Osteocyte (in vitro differentiated cells): ENCODE data around the gene KLHL25. TPM values are rescaled to one million over a fixed set of nuclear protein-coding genes. Genes with fewer than 3 reads are reported as not detected.

Experiments
- DNase-seq: peaks from one replicate; pipeline ENCODE4 v3.0.0; 2021; ENCODE audit warnings: mixed read lengths; ENCODE audit not compliant: unreplicated experiment; ENCODE audit errors: extremely low spot score
- H3K27ac Mint-ChIP-seq: one replicate; pipeline ENCODE4 v1.8.0; 2021; ENCODE audit warnings: mild to moderate bottlenecking, mixed read lengths; ENCODE audit not compliant: unreplicated experiment
- H3K27me3 Mint-ChIP-seq: one replicate; pipeline ENCODE4 v1.8.0; 2021; ENCODE audit warnings: mixed read lengths; ENCODE audit not compliant: unreplicated experiment
- H3K36me3 Mint-ChIP-seq: one replicate; pipeline ENCODE4 v1.8.0; 2021; ENCODE audit warnings: mixed read lengths; ENCODE audit not compliant: unreplicated experiment
- H3K4me1 Mint-ChIP-seq: one replicate; pipeline ENCODE4 v1.8.0; 2021; ENCODE audit warnings: mixed read lengths; ENCODE audit not compliant: unreplicated experiment
- H3K4me3 Mint-ChIP-seq: one replicate; pipeline ENCODE4 v1.8.0; 2021; ENCODE audit warnings: mild to moderate bottlenecking, moderate library complexity, mixed read lengths; ENCODE audit not compliant: unreplicated experiment
- H3K9me3 Mint-ChIP-seq: one replicate; pipeline ENCODE4 v1.8.0; 2021; ENCODE audit warnings: mixed read lengths; ENCODE audit not compliant: unreplicated experiment
- CTCF ChIP-seq: fragments of 200-600 bp; sonication (generic); IDR thresholded peaks from 2 replicates; pipeline ENCODE4 v1.5.0; 2021; ENCODE audit warnings: antibody characterized with exemption, mild to moderate bottlenecking, moderate library complexity
- total RNA-seq: library from RNA; stranded (reverse); gene quantifications from 2 replicates; pipeline ENCODE4 v1.2.1, GENCODE V29; 2021

Gene KLHL25
- total RNA-seq, 1 donor from 2014 or later = 3.6 TPM

DNA sequence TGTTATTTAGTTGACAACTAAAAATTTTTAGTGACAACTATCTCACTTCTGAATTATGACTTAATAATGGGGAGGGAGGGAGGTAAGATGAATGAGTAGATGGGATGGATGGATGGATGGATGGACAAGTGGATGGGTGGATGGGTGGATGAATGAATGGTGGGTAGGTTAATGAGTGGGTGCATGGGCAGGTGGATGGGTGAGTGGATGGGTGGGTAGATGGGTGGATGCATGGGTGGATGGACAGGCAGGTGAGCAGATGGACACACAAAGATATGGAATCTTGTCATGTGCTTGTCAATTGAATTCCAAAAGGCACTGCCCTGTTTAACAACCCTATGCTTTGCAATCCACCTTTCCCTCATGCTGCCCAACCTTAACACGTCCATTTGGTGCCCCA, 41.5 kb downstream of the KLHL25 start:
- Mint-ChIP-seq H3K36me3 (peaks cover 14% of the 10 kb centered on the region), H3K4me3 (no peak overlapping the region), H3K27ac (no peak overlapping the region), H3K9me3 (no peaks in the 10 kb centered on the region), H3K27me3 (no peaks in the 10 kb centered on the region), H3K4me1 (peaks cover 4% of the 10 kb centered on the region)
- no peak for TF ChIP-seq CTCF
- DNase-seq = no peak

DNA sequence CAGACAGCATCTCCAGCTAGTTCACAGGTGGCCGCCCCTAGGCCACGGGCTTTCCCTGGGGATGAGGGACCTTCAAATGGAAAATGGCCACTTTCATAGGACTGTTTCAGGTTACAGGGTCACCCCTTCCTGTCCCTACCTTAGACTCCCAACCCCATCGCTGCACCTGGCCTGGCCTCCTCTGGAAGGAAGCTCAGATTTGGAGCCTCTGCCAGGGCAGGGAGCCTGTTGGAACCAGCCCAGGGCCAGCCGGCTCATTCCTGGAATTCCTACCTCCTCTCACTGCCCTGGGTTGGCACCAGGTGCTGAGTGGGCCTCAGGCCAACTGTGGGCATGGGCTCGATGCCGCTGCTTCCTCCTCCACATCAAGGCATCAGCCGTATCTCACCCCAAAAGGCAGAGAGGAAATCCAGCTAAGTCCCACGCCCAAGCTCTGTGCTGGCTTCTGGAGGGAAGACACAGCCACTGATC, 42.2 kb downstream of the KLHL25 start:
- Mint-ChIP-seq H3K27ac (no peak overlapping the region), H3K36me3 (peaks cover 15% of the 10 kb centered on the region), H3K4me1 (peaks cover 4% of the 10 kb centered on the region), H3K4me3 (no peak overlapping the region), H3K27me3 (no peaks in the 10 kb centered on the region), H3K9me3 (no peaks in the 10 kb centered on the region)
- TF ChIP-seq CTCF = no peak
- DNase-seq = no peak

GRCh38 chr15:85752124-85752475, 42.6 kb downstream of the KLHL25 start:
- peaks cover 4% of the 10 kb centered on the region for H3K4me1 Mint-ChIP-seq
- H3K9me3 Mint-ChIP-seq = no peaks in the 10 kb centered on the region
- no peaks in the 10 kb centered on the region for H3K27me3 Mint-ChIP-seq
- TF ChIP-seq CTCF = no peak
- H3K36me3 Mint-ChIP-seq = peaks cover 18% of the 10 kb centered on the region
- no peak overlapping the region for H3K27ac Mint-ChIP-seq
- DNase-seq = no peak
- H3K4me3 Mint-ChIP-seq = no peak overlapping the region

DNA sequence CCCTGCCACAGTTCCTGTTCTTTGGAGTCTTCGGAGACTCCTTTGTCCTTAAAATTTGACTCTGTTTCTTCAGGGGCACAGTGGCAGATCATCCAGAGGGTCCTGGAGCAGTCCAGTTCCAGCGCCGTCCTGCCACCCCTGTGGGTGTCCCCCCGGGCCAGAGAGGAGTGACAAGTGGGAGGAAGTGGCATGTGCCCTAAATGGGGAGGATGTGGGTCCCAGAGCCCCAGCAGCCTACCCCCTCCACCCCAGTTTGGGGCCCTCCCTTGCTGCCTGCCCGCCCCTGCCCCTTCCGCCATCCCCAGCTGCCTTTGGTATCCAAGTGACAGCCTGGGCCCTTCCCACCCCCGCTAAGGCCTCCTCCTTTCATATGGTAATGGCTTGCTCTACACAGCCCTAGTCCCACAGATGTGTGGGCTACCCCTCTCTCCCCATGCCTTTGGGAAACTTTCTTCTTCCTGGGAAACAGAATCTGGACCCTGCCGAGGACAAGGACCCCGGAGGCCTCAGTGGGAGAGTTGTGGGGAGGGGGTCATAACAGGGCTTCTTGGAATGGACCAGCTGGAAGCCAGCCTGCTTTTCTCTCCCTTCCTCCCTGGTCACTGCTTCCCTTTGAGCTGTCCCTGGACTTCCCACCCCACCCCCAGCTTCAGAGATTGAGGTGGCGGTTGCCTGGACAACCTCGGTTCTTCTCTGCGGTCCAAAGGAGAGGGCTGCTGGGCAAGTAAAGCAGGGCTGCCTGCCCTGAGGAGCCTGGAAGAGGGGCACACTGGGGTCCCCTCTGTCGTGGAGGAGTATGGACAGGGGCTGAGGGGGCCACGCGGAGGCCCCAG, 43.2 kb downstream of the KLHL25 start:
- TF ChIP-seq CTCF = no peak
- Mint-ChIP-seq H3K4me1 (peaks cover 4% of the 10 kb centered on the region), H3K27ac (no peak overlapping the region), H3K9me3 (no peaks in the 10 kb centered on the region), H3K27me3 (no peaks in the 10 kb centered on the region), H3K36me3 (peaks cover 23% of the 10 kb centered on the region), H3K4me3 (no peak overlapping the region)
- no peak for DNase-seq

DNA sequence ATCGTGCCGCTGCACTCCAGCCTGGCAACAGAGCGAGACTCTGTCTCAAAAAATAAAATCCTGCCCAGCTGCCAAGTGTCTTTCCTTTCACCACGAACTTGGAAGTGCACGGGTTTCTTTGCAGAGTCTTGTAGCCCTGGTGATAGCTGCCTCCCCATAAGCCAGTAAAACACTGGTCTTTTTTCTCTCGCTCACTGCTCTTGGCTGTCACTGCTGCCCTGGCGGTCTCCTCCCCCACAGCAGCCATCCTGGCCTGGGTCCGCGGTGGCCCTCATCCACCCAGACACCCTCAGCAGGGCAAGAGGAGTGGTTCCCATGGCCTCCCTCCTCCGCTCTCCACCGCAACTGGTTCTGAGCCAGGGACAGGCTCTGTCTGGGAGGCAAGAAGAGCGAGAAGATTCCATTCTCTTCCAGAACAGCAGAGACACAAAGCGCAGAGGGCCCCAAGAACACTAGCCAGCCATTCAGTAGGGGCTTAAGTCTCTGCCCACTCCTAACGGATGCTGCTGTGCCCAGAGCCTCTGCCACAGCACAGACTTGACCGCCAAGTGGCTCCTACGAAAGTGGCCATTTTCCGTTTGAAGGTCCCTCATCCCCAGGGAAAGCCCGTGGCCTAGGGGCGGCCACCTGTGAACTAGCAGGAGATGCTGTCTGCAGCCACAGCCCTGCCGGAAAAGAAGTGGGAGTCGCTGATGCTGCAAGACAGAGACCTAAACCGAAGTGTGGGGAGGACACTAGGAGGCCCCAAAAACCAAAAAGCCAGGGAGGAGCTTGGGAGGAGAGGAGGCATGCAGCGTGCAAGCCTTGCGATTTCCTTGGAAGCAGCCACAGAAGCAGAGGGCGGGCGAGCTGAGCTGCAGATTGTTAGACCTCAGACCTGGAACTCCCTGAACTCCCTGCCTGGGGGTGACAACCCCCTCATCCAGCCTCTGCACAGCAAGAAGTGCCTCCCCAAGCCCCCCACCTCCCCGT, 44.1 kb downstream of the KLHL25 start:
- Mint-ChIP-seq H3K27ac (no peak overlapping the region), H3K4me1 (peaks cover 4% of the 10 kb centered on the region), H3K9me3 (no peaks in the 10 kb centered on the region), H3K36me3 (peaks cover 31% of the 10 kb centered on the region), H3K4me3 (no peak overlapping the region), H3K27me3 (no peaks in the 10 kb centered on the region)
- TF ChIP-seq CTCF = no peak
- peak; percentile 78 for DNase-seq
